ENCODE results near the gene PPP6R1.

The PPP6R1 gene

DNA sequence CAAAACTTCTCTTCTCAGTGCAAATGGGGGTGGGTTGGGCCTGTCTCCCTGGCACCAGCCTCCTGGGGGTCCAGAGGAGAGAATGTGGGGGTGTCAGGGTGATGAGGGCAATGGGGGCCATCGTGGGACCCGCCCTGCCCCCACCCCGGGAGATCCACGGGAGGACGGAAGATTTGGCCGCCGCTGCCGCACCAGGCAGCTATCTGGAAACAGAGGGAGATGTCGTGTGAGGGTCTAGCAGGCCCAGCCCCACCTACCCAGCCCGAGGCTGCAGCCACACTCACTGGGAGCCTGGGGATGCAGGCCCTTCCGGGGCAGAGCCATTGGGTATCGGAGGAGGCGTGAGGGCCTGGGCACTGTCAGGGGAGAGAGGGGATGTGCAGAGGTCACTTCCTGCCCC lies 28.5 kb downstream of the PPP6R1 start:
- no peak for DNase-seq (ENCODE audit: low spot score)
- no peak for TF ChIP-seq CTCF (IDR thresholded peaks at IDR 0.05; ENCODE audit: borderline replicate concordance, control extremely low read depth, extremely low read depth, insufficient read depth, missing control alignments)
- in situ Hi-C loops (cut with MboI; ENCODE audit: low sequenced_read_pairs, unreplicated experiment): no loop called here

- DNase-seq (ENCODE audit: low spot score): no peak
- TF ChIP-seq CTCF (IDR thresholded peaks at IDR 0.05; ENCODE audit: borderline replicate concordance, control extremely low read depth, extremely low read depth, insufficient read depth, missing control alignments): no peak
- in situ Hi-C loops (cut with MboI; ENCODE audit: low sequenced_read_pairs, unreplicated experiment): no loop called here
These were observed 29.0 kb downstream of the PPP6R1 start for GRCh38 chr19:55229789-55230182.

GRCh38 chr19:55229145-55229788 lies 29.6 kb downstream of the PPP6R1 start:
- no peak for DNase-seq (ENCODE audit: low spot score)
- in situ Hi-C loops (cut with MboI; ENCODE audit: low sequenced_read_pairs, unreplicated experiment): no loop called here
- no peak for TF ChIP-seq CTCF (IDR thresholded peaks at IDR 0.05; ENCODE audit: borderline replicate concordance, control extremely low read depth, extremely low read depth, insufficient read depth, missing control alignments)

DNA sequence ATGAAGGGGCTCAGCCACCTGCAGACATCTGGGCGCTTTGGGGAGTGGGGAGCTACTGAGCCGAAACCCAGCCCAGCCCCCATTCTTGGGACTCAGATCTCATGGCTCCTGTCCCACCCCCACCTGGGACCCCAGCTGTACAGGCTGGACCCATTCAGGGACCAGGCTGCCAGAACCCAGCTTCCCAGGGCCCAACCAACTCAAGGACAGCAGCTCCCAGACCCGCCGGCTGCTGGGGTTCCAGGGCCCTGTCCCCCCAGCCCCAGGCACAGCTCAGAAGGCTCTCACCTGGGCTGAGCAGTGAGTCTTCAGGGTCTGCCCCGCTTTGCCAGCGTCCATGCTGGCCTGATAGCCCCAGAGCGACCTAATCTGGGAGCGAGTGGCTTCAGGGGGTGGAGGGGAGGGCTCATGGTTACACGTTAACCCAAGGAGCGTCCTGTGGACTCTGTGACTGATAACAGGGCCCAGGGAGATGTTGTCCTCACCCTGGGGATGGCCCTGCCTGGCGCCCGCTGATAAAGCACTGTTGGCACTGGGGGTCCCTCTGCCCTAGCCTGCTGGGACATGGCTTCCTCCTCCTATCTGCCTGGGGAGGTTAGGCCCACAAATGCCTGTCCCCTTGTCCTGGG lies 30.3 kb downstream of the PPP6R1 start, which contains the start of gene TMEM86B:
Gene TMEM86B, minus strand, starts transcription at position 361 of the 629 bp plus-strand sequence. Its CDS starts 22 bp downstream, at position 339.
- no peak for DNase-seq (ENCODE audit: low spot score)
- in situ Hi-C loops (cut with MboI; ENCODE audit: low sequenced_read_pairs, unreplicated experiment): no loop called here
- TF ChIP-seq CTCF (IDR thresholded peaks at IDR 0.05; ENCODE audit: borderline replicate concordance, control extremely low read depth, extremely low read depth, insufficient read depth, missing control alignments): no peak

DNA sequence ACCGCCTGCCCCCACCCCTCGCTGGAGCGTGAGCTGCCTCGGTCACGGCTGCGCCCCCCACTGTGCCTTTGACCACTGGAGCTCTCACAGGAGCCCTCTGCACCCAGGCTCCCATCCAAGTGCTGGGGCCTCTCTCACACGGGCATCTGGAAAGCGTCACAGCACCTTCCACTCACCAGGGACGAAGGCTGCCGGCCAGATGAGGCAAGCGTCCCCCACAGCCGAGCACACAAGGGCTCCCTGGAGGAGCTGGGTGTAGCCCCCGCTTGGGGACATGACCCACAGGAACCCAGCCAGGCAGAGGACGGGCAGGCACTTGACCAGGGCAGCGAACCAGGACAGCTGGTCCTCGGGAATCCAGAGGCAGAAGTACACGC lies 30.8 kb downstream of the PPP6R1 start:
- no peak for DNase-seq (ENCODE audit: low spot score)
- no peak for TF ChIP-seq CTCF (IDR thresholded peaks at IDR 0.05; ENCODE audit: borderline replicate concordance, control extremely low read depth, extremely low read depth, insufficient read depth, missing control alignments)
- in situ Hi-C loops (cut with MboI; ENCODE audit: low sequenced_read_pairs, unreplicated experiment): no loop called here

GRCh38 chr19:55227241-55228014 lies 31.4 kb downstream of the PPP6R1 start:
- no peak for DNase-seq (ENCODE audit: low spot score)
- in situ Hi-C loops (cut with MboI; ENCODE audit: low sequenced_read_pairs, unreplicated experiment): no loop called here
- TF ChIP-seq CTCF (IDR thresholded peaks at IDR 0.05; ENCODE audit: borderline replicate concordance, control extremely low read depth, extremely low read depth, insufficient read depth, missing control alignments): no peak
